Myocyte (in vitro differentiated cells): ENCODE results near the gene CORO1C. TPM values are rescaled to one million over a fixed set of nuclear protein-coding genes. Genes with fewer than 3 reads are reported as not detected.
A peak's percentile ranks its signal among the peaks of the same experiment; 100 is the strongest.

Source experiments
- DNase-seq: peaks from one replicate; pipeline ENCODE4 v3.0.0-alpha.2; 2012; ENCODE audit warnings: low read depth
- total RNA-seq: library from RNA; depleted of rRNA; stranded (reverse); fragments of >200 nt; gene quantifications from 2 replicates; pipeline ENCODE4 v1.2.3, GENCODE V29; 2014

Gene CORO1C
- total RNA-seq, 1 donor from 2014 or later, result 85.3 TPM

DNA sequence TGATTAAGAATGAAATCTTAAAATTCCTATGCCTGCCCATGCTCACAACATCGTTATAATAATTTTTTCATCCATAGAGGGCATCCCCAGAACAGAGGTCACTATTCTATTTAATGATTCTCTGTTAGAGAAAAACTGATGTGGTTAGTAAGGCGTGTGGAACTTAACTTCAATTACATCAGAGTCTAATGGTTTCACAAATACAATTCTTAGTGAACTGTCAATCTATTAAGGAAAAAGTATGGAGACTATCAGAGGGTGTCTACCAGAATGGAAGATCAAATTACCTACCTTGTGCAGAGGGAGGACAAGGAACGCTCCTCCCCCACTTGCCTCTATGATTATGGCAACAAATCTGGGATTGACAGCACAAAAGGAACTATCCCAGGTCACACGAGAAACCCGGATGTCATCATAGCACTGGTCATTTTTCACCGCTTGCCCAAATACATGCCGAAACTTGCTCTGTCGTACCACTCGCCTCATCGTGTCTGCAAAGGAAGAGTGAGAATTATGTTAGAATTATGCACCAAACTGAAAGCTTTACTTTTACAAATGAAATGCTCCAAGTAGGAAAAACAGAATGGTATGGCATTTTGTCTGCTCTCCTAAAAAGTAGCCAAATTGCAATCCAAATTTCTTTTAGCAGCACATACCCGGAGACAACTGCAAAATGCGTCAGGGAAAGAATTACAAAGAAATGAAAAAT lies 30.3 kb downstream of the CORO1C start:
- no peak for DNase-seq

DNA sequence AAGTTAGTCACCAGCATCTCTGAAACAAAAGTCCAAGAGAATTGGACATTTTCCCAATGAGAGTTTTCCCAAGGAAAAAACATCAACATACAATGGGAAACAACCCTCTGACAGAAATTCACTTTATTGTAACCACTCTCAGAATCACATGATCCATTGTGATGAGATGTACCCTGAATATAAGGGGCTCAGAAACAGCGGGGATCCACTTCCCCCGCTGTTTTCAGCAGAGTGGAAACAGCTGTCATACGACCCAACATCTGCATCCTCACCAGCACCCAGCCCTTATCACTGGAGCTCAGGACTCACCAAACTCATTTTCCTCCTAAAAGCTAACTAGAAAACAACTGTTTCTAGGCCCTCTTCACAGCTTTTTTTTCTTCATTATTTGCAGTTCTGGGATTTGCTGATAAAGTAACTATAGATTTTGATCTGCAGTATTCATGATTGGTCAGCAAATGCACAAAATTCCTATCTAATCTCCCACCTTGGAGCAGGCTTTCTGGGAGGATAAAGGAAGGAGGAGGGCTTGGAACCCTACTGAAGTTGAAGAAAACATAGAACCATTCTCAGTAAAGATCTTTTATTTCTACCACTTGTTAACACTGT lies 31.3 kb downstream of the CORO1C start:
- no peak for DNase-seq

- no peak for DNase-seq
Observed at GRCh38 chr12:108697905-108698304, 33.4 kb downstream of the CORO1C start.

- DNase-seq, result no peak
Observed at GRCh38 chr12:108696996-108697290, 34.4 kb downstream of the CORO1C start.

DNA sequence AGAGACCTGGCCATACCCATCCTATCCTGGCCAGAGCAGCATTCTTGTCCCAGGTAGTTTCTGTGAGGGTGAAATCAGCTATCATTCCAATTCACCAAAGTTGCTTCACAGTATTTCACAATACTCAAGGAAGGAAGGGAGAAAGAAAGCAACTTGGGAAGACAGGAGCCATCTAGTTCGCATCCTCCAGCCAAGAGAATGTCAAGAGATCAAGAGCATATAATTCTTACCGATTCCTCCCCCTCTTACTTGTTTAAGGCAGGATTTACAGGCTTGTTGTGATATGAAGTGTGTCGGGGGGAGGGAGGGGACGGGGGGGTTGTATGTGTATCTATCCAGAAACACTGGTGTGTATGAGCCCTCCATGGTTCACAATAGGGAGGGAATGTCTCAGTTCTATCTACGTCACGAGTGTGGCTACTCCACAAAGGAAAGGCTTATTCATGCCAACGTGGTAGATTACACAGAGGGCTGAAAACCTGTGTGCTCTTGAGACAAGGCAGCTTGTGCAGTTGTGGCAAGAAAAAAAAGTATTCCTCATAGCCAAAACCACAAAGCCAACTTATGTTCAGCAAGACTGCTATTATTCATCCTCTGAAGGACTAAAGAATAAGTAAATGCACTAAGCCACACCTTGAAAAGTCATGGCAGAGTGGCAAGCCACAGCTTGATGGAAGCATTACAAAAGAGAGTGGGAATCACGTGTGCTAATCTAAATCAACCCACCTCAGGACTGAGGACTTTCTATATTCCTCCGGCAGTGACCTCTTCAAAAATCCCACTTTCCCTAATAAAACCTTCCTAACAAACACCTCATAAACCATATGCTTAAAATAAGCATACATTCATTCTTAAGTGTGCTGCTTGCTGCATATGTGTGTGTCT lies 35.0 kb downstream of the CORO1C start:
- DNase-seq, result peak; percentile 96

- DNase-seq, result no peak
Observed at GRCh38 chr12:108694812-108695278, 36.5 kb downstream of the CORO1C start.

DNA sequence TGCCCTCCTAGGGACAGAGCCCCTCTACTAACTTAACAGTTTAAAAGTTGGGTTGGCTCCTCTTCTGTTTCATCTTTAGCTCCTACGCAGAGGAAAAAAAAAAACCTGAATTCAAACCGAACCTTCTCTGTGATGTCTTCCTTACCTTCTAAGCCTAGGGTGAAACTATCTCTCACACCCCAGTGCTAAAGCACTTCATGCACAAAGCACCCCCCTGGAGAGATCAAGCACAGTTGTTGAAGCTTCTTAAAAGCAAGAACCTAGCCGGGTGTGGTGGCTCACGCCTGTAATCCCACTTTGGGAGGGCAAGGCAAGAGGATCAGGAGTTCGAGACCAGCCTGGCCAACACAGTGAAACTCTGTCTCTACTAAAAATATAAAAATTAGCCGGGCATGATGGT lies 37.6 kb downstream of the CORO1C start:
- DNase-seq, result no peak

DNA sequence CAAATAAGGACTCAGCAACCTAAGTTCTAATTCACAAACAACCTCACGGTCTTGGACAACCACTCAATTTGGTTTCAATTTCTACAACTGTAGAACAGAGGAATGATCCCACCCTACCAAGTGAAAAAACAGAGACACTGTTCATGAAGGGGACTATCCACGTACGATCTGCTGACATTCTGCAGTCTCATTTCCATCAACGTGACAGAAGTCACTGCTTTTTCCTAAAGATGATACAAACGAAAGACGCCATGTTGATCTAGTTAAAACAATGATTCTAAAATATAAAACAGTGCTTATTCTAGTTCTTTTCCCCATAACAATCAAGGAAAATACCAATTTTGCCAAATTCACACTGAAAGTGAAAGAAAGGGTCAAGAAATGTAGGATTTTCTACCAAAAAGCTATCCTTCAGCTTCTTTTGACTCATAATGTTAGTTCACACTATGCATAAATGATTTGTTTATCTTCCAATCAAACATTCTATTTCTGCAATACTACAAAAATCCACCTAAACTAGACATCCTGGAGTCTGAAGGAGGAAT lies 38.1 kb downstream of the CORO1C start:
- DNase-seq, result no peak

DNA sequence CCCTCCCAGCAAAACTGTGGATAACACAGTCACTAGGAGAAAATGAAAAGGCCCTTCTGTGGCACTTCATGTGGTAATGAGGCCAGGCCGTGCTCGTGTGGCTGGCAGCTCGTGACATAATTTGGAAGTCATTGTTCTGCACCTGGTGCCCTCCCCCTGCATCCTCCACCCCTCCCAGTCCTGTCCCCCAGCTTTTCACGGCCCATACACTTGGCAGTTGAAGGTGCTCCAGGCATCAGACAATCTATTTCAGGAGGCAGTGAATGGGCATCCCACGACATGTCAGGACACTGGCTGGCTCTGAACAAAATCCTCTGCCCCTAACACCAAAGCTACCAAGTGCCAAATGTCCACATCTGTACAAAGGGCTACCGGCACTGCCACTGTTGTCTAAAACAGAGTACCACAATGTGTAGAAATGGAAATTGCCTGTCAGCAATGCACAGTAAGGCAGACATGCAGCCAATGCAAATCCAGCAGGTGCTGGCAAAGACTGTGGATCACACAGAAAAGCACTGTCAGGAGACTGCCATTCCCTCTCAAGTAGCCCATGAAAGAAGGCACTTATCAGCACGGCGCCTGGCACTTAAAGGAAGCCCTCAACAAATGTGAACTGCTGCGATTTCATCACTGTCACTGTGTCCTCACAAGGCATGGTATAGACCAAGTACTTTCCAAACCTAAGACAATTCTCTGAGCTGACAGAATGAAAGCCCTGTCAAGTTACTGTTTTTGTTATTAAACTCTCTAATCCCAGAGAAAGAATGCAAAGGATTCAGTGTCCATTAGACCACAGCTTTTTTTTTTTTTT lies 39.1 kb downstream of the CORO1C start:
- peak; percentile 88 for DNase-seq

DNA sequence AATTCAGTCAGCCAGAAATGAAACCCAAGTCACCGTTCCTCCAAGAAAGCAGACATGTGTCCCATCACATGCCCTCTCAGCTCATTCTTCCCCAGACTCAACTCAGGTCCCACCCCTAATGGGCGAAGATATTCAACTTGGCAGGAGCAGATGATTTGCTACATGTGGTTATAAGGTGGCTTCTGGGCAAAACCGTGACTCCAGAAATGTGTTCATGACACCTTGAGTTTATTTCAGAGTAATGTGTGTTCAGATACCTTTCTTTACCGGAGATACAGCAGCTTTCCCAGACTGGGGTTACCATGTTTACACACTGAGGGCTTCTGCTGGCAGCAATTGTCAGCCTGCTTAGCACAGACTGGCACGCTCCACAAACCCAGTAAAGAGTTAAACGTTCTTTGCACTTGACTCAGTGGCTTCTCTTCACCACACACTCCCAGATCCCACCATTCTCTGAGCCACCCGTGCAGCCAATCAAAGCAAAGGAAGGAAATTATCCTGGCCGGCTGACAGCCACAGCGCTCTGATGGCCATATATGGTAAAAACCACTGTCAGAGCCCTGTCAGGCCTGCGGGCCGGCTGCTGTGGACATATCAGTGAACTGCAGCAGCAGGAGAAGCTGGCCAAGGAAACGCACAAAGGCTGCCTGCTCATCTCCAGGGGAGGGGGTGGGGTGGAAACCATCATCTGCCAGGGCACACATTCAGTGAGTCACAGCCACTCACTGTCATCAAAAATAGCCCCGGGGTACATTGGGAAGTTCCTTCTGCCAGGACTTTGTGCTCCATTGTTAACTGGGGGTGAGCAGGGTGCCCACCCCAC lies 39.9 kb downstream of the CORO1C start:
- DNase-seq, result peak; percentile 100

DNA sequence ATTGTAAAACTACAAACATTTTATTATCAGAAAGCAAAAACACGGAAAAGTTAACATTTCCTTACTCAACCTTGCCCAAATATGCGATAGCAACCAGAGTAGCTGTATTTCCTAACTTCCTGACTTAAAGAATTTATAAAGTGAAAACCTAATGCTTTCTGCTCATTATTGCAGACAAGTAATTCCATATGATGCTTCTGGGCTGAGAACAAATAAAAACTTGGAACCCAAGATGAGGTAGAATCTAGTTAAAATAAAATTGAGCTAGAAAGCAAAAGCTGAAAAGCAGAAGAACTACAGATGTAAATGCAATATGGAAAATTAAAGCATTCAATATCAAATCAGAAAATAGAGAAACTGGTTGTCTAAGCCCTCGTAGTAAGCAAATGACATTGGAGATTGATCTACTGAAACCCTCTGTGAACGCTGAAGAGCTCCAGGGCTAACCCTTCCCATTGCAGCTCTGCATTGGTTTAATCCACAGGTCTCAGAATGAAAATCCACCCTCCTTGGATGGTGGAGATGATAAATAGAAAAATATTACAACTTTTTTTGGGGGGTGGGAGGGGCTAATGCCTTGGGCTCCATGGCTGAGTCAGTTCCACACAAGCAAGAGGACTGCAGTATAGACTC lies 40.7 kb downstream of the CORO1C start:
- no peak for DNase-seq

DNA sequence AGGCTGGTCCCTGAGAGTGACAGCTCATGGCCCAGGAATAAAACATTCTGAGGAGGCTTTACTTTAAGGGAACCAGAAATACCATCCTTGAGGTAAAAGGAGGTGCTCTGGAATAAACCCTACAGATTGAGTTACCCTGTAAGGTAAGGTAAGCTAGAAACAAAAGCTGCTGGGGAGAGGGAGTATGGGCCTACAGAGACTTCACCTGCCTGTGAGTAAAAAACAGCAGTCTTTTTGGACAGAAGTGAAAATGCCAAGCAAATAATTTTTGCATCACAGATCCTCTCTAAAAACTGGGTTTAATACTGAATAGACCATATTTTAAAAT lies 41.2 kb downstream of the CORO1C start:
- DNase-seq, result no peak

- DNase-seq, result peak; percentile 82
Observed at GRCh38 chr12:108689314-108690190, 41.8 kb downstream of the CORO1C start.

DNA sequence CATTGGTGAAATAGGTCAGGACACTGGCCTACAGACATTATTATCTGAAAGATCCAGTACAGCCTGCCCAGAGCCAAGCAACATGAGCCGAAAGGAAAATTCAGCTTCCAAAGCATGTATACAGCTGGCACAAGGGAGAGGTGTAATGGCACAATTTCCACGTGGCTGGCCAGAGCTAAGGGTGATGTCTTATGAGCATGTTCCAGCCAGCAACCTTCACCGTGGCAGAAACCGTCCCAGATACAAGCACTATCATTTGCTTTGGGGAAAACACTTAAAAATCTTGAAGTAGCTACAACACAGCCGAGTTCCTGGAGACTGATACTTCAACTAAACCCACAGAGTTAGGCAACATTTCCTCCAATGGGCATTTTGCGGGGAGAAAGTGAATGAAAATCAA lies 44.5 kb downstream of the CORO1C start:
- DNase-seq, result no peak

DNA sequence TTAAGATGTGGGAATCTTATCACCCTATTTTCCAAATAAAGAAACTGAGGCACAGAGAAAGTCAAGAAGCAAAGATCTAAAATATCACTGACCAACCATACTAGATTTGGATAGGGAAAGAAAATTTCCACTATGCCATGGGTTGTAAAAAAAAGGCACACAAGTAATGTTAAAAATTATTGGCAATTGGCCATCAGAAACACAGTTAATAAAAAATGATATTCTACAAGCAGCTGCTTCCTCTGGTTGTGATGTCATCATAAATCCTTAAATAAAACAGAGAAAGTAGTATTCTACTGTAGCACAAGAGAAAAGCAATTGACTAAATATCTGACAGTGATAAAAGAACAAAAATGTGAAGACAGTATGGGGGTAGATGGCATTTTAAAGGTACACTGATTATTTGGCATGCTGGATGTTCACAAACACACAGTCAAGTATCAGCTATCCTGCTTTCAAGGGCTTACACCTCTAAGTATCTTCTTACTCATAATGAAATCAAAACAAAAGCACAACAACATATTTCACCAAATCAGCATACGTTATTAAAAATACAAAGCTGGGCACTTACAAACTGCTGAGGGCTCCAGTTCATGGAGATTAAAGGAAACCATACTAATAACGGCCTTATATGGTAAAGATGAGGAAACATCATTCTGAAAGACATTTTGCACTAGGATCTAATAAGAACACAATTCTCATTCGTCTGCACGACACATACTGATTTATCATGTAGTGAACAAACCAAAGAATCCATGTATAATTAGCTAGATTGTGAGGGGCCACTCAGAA lies 45.7 kb downstream of the CORO1C start:
- no peak for DNase-seq

GRCh38 chr12:108683906-108684556 lies 47.3 kb downstream of the CORO1C start:
- DNase-seq, result no peak

- DNase-seq, result no peak
Observed at GRCh38 chr12:108681317-108681716, 50.0 kb downstream of the CORO1C start.
